GM12878 (cell line): ENCODE results near the gene ARHGEF26. TPM values are rescaled to one million over a fixed set of nuclear protein-coding genes. Genes with fewer than 3 reads are reported as not detected.

Experiments used
- ATAC-seq: fragments of 200-7000 bp; cut with Tn5 transposase; 3 replicates; pipeline ENCODE4 v1.9.1; 2020; ENCODE audit warnings: mild to moderate bottlenecking, moderate library complexity
- BruUV-seq: library from RNA; stranded (reverse); fragments of 400-500 nt; replicated peaks from 2 replicates; lab custom pipeline; 2021; lab: Mats Ljungman, UMichigan
- CTCF ChIA-PET: fragments of 300-600 bp; sonication (Branson Sonifier 250); formaldehyde crosslinking; extraction: SDS; loops from one replicate; lab custom pipeline; 2021; ENCODE audit warnings: inconsistent platforms; lab: Yijun Ruan, JAX
- POLR2A ChIA-PET: fragments of 350-600 bp; formaldehyde crosslinking; extraction: SDS; loops from one replicate; lab custom pipeline; 2021; ENCODE audit warnings: inconsistent platforms; lab: Charles Lee
- RAD21 ChIA-PET: fragments of 300-600 bp; sonication (Branson Sonifier 250); formaldehyde crosslinking; loops from one replicate; lab custom pipeline; 2023; ENCODE audit warnings: antibody characterized with exemption; ENCODE audit not compliant: unreplicated experiment; lab: Charles Lee
- SMC1A ChIA-PET: fragments of 300-600 bp; sonication (Branson Sonifier 250); formaldehyde crosslinking; loops from one replicate; lab custom pipeline; 2023; ENCODE audit not compliant: unreplicated experiment, uncharacterized antibody; lab: Charles Lee
- DNase-seq: peaks from one replicate; pipeline ENCODE4 v3.0.0-alpha.2; 2011; ENCODE audit warnings: low read depth, low spot score
- FAIRE-seq: peaks from 3 replicates; lab custom pipeline; 2011; peaks lifted over from hg19 to GRCh38; lab: Jason Lieb, UNC
- H2AFZ ChIP-seq: 2 replicates; pipeline ENCODE4 v1.6.0; 2011; ENCODE audit warnings: low read depth, low read length, control low read depth; ENCODE audit not compliant: control insufficient read depth
- H3K27ac ChIP-seq: 2 replicates; pipeline ENCODE4 v1.5.1; 2011; ENCODE audit warnings: control low read depth; ENCODE audit not compliant: control insufficient read depth, insufficient read depth
- H3K27me3 ChIP-seq, 2 experiments: replicated peaks in 1 of 2; 2 replicates each; pipeline versions ENCODE4 v1.6.0 to v1.6.1; 2011; ENCODE audit warnings: low read length in 1 of 2; ENCODE audit not compliant: control insufficient read depth in 2 of 2, insufficient read depth in 2 of 2
- H3K36me3 ChIP-seq, 2 experiments: 2 replicates each; pipeline ENCODE4 v1.5.1; 2011; ENCODE audit warnings: low read length in 1 of 2; ENCODE audit not compliant: control insufficient read depth in 2 of 2, insufficient read depth in 2 of 2
- H3K4me1 ChIP-seq: 2 replicates; pipeline ENCODE4 v1.6.1; 2011; ENCODE audit warnings: mild to moderate bottlenecking, low read length, moderate library complexity, mixed read lengths; ENCODE audit not compliant: control insufficient read depth, insufficient read depth
- H3K4me2 ChIP-seq: 2 replicates; pipeline ENCODE4 v1.6.0; 2011; ENCODE audit warnings: control low read depth; ENCODE audit not compliant: control insufficient read depth, insufficient read depth
- H3K4me3 ChIP-seq: fragments of 200-600 bp; sonication (generic); 2 replicates; pipeline ENCODE4 v1.5.1; 2016
- H3K79me2 ChIP-seq: 2 replicates; pipeline ENCODE4 v1.6.0; 2011; ENCODE audit warnings: low read length; ENCODE audit not compliant: control insufficient read depth, insufficient read depth
- H3K9ac ChIP-seq: 2 replicates; pipeline ENCODE4 v1.8.0; 2011; ENCODE audit warnings: low read length, control low read depth, mixed read lengths; ENCODE audit not compliant: control insufficient read depth, insufficient read depth
- H3K9me3 ChIP-seq: replicated peaks from 3 replicates; pipeline ENCODE4 v1.5.1; 2011; ENCODE audit warnings: mild to moderate bottlenecking, low read length; ENCODE audit not compliant: control insufficient read depth, insufficient read depth
- H4K20me1 ChIP-seq: 2 replicates; pipeline ENCODE4 v1.6.0; 2011; ENCODE audit not compliant: control insufficient read depth, insufficient read depth
- DPF2 ChIP-seq: fragments of 450-650 bp; IDR thresholded peaks from 2 replicates; pipeline ENCODE4 v1.6.1; 2017; ENCODE audit warnings: mild to moderate bottlenecking
- ETV6 ChIP-seq, 2 experiments: fragments of 450-650 bp in 1 of 2; IDR thresholded peaks in 1 of 2; conservative IDR thresholded peaks in 1 of 2; 2 replicates each; pipeline ENCODE4 v1.6.1; 2014; ENCODE audit warnings: antibody characterized with exemption in 1 of 2, borderline replicate concordance in 1 of 2, low read depth in 1 of 2, mild to moderate bottlenecking in 1 of 2, moderate library complexity in 1 of 2
- GATAD2B ChIP-seq: fragments of 450-650 bp; conservative IDR thresholded peaks from 2 replicates; pipeline ENCODE4 v1.6.1; 2017; ENCODE audit warnings: low read depth, mild to moderate bottlenecking, moderate library complexity
- HCFC1 ChIP-seq: fragments of 150-350 bp; IDR thresholded peaks from 2 replicates; pipeline ENCODE4 v1.6.1; 2014; ENCODE audit warnings: low read length
- PAX8 ChIP-seq: fragments of 450-650 bp; IDR thresholded peaks from 2 replicates; pipeline ENCODE4 v1.6.1; 2017; ENCODE audit warnings: mild to moderate bottlenecking, moderate library complexity
- POLR2AphosphoS5 ChIP-seq: IDR thresholded peaks from 2 replicates; pipeline ENCODE4 v1.6.1; 2011; ENCODE audit warnings: mild to moderate bottlenecking, low read length, inconsistent platforms
- SMAD1 ChIP-seq: fragments of 450-650 bp; IDR thresholded peaks from 2 replicates; pipeline ENCODE4 v1.6.1; 2018; ENCODE audit warnings: mild to moderate bottlenecking, low read depth; ENCODE audit not compliant: partially characterized antibody
- TCF7 ChIP-seq: IDR thresholded peaks from 2 replicates; pipeline ENCODE4 v1.6.1; 2014; ENCODE audit warnings: antibody characterized with exemption, borderline replicate concordance
- ZNF217 ChIP-seq: fragments of 450-650 bp; IDR thresholded peaks from 2 replicates; pipeline ENCODE4 v1.6.1; 2017; ENCODE audit warnings: antibody characterized with exemption, mild to moderate bottlenecking
- WGBS: methylation state at CpG from one replicate; pipeline ENCODE4 v1.1.6; 2016; ENCODE audit warnings: low lambda C conversion rate; ENCODE audit not compliant: insufficient replicate concordance, insufficient coverage; ENCODE audit errors: missing lambda C conversion rate; 5-methylcytosine and 5-hydroxymethylcytosine counted together
- in situ Hi-C: fragments of 300-500 bp; cut with MboI; formaldehyde crosslinking; loops from 9 replicates; pipeline ENCODE4 v1.14.3; 2018; ENCODE audit warnings: mixed read lengths
- intact Hi-C: fragments of 100-400 bp; cut with micrococcal nuclease; formaldehyde crosslinking; loops from one replicate; pipeline ENCODE4 v1.14.2; 2022; ENCODE audit not compliant: unreplicated experiment
- polyA plus RNA-seq, 11 experiments: library from polyadenylated mRNA; depleted of rRNA in 4 of 11; unstranded in 6 of 11; stranded (reverse) in 5 of 11; fragments of >200 nt; fragmentation: Nextera tagmentation in 4 of 11; fragmentation: Illumina TruSeq in 1 of 11; extraction: Ambion mirVana in 4 of 11; extraction: Trizol in 1 of 11; gene quantifications; 1 replicate in 1 of 11; 2 replicates in 10 of 11; pipeline versions ENCODE4 v1.2.1 to v1.2.3, GENCODE V29; 2011 to 2016; ENCODE audit warnings: inconsistent platforms in 2 of 11, missing spikeins in 2 of 11, low read depth in 1 of 11
- total RNA-seq, 4 experiments: library from RNA; depleted of rRNA in 3 of 4; stranded (reverse); fragments of >200 nt in 3 of 4; fragmentation: Illumina TruSeq in 1 of 4; extraction: Trizol in 1 of 4; gene quantifications; 2 replicates each; pipeline versions ENCODE4 v1.2.1 to v1.2.3, GENCODE V29; 2013 to 2021
- TF ChIP-seq, protein P1 (sequence below): fragments of 450-650 bp; formaldehyde crosslinking; IDR thresholded peaks from 2 replicates; pipeline ENCODE4 v1.5.0; 2022; ENCODE audit warnings: mild to moderate bottlenecking, missing genetic modification characterization
- TF ChIP-seq, protein P2 (sequence below): fragments of 450-650 bp; IDR thresholded peaks from 2 replicates; pipeline ENCODE4 v1.6.1; 2016; ENCODE audit warnings: mild to moderate bottlenecking

The ARHGEF26 gene
- total and polyA plus RNA-seq, 10 of the 15 experiments (the other 5 are each of a cell fraction or from before 2014, with no cell fraction given): 0.02 to 0.47 (median 0.05) TPM; not detected in 1

DNA sequence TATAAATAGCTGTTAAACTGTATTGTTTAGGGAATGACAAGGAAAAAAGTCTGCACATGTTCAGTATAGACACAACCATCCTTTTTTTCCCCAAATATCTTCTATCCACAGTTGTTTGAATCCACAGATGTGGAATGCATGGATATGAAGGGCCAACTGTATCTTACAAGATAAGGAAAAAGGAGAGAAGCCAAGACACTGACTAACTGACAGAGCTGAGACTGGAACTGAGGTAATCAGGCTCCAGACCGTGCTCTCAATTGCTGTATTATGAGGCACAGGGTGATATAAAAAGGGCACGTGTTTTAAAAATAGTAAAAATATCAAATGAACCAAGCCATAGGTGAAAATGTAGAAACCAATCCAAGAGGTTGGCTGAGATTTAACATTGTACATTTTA is 154.1 kb downstream of the ARHGEF26 start:
- Histone ChIP-seq H3K4me2 (no peak overlapping the region), H3K4me1 (no peaks in the 10 kb centered on the region), H3K79me2 (no peaks in the 10 kb centered on the region), H3K27ac (no peak overlapping the region), H3K36me3 (peaks cover 0 to 18% of the 10 kb centered on the region in 2 experiments), H3K9ac (no peak overlapping the region), H4K20me1 (no peaks in the 10 kb centered on the region), H3K27me3 (no peaks in the 10 kb centered on the region), H3K9me3 (no peaks in the 10 kb centered on the region), H3K4me3 (no peak overlapping the region), H2AFZ (no peak overlapping the region)
- WGBS: 100% methylated on average over 2 of the region's 2 CpGs
- ChIA-PET POLR2A (no interaction called here), CTCF (interaction anchor here (1.5 kb wide), 1 partner anchor 22 kb away, joined by 7 read pairs; no protein-coding TSS in a partner anchor), SMC1A (no interaction called here), RAD21 (no interaction called here)
- ATAC-seq (no peak), FAIRE-seq (no peak), DNase-seq (no peak)
- intact Hi-C loops (no loop called here), in situ Hi-C loops (no loop called here)
- BruUV-seq: no TSS peak
- TF ChIP-seq DPF2: no peak
- TF ChIP-seq HCFC1: no peak
- TF ChIP-seq GATAD2B: no peak
- TF ChIP-seq, protein P1, sequence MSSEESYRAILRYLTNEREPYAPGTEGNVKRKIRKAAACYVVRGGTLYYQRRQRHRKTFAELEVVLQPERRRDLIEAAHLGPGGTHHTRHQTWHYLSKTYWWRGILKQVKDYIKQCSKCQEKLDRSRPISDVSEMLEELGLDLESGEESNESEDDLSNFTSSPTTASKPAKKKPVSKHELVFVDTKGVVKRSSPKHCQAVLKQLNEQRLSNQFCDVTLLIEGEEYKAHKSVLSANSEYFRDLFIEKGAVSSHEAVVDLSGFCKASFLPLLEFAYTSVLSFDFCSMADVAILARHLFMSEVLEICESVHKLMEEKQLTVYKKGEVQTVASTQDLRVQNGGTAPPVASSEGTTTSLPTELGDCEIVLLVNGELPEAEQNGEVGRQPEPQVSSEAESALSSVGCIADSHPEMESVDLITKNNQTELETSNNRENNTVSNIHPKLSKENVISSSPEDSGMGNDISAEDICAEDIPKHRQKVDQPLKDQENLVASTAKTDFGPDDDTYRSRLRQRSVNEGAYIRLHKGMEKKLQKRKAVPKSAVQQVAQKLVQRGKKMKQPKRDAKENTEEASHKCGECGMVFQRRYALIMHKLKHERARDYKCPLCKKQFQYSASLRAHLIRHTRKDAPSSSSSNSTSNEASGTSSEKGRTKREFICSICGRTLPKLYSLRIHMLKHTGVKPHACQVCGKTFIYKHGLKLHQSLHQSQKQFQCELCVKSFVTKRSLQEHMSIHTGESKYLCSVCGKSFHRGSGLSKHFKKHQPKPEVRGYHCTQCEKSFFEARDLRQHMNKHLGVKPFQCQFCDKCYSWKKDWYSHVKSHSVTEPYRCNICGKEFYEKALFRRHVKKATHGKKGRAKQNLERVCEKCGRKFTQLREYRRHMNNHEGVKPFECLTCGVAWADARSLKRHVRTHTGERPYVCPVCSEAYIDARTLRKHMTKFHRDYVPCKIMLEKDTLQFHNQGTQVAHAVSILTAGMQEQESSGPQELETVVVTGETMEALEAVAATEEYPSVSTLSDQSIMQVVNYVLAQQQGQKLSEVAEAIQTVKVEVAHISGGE (CRISPR knock-in tag): no peak

DNA sequence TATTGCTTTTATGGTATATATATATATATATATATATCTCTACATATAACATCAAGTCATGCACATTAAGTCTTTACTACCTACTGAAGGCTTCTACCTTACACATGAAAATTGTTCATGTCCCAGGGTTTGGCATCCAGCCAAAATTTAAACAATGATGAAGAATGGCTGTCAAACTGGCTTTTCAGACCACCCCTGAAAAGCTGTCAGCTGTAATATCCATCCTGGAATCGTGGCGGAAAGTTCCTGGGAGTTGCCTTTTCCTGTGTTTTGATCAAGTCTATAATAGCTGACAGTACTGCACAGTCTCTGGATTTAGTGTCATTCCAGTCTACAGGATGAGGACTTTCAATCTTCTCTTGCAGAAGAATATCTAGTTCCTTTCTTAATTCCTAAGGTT is 154.8 kb downstream of the ARHGEF26 start:
- no peaks in the 10 kb centered on the region for H3K4me1 ChIP-seq
- peaks cover 0 to 21% of the 10 kb centered on the region in 2 experiments for H3K36me3 ChIP-seq
- no peak for ATAC-seq
- H3K9ac ChIP-seq: no peak overlapping the region
- no peak overlapping the region for H3K4me3 ChIP-seq
- no peaks in the 10 kb centered on the region for H3K9me3 ChIP-seq
- DNase-seq: no peak
- H2AFZ ChIP-seq: no peak overlapping the region
- H3K79me2 ChIP-seq: no peaks in the 10 kb centered on the region
- ChIA-PET CTCF (no interaction called here), POLR2A (no interaction called here), RAD21 (no interaction called here), SMC1A (interaction anchor here (1.0 kb wide), 1 partner anchor 9 kb away, joined by 3 read pairs; no protein-coding TSS in a partner anchor)
- 97% methylated on average over 2 of the region's 2 CpGs for WGBS
- no peak overlapping the region for H3K27ac ChIP-seq
- no TSS peak for BruUV-seq
- in situ Hi-C loops (no loop called here), intact Hi-C loops (no loop called here)
- H3K27me3 ChIP-seq: no peaks in the 10 kb centered on the region
- no peak overlapping the region for H3K4me2 ChIP-seq
- FAIRE-seq: no peak
- no peaks in the 10 kb centered on the region for H4K20me1 ChIP-seq
- no peak for TF ChIP-seq ZNF217
- no peak for TF ChIP-seq TCF7
- TF ChIP-seq POLR2AphosphoS5: no peak
- TF ChIP-seq PAX8: no peak
- TF ChIP-seq SMAD1: no peak
- TF ChIP-seq ETV6 (conservative IDR thresholded peaks at IDR 0.05 in 1 of 2, IDR thresholded peaks at IDR 0.05 in 1 of 2; ENCODE audit: borderline replicate concordance in 1 of 2, low read depth in 1 of 2): no peak
- TF ChIP-seq, protein P2, sequence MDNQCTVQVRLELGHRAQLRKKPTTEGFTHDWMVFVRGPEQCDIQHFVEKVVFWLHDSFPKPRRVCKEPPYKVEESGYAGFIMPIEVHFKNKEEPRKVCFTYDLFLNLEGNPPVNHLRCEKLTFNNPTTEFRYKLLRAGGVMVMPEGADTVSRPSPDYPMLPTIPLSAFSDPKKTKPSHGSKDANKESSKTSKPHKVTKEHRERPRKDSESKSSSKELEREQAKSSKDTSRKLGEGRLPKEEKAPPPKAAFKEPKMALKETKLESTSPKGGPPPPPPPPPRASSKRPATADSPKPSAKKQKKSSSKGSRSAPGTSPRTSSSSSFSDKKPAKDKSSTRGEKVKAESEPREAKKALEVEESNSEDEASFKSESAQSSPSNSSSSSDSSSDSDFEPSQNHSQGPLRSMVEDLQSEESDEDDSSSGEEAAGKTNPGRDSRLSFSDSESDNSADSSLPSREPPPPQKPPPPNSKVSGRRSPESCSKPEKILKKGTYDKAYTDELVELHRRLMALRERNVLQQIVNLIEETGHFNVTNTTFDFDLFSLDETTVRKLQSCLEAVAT: no peak
